ENCODE measurements around the gene CLCNKA.
"Not testable (repeated sequence)": the region's sequence is repeated elsewhere in the genome, so short reads cannot be mapped to it uniquely, and the experiment has no call there.

The CLCNKA gene

DNA sequence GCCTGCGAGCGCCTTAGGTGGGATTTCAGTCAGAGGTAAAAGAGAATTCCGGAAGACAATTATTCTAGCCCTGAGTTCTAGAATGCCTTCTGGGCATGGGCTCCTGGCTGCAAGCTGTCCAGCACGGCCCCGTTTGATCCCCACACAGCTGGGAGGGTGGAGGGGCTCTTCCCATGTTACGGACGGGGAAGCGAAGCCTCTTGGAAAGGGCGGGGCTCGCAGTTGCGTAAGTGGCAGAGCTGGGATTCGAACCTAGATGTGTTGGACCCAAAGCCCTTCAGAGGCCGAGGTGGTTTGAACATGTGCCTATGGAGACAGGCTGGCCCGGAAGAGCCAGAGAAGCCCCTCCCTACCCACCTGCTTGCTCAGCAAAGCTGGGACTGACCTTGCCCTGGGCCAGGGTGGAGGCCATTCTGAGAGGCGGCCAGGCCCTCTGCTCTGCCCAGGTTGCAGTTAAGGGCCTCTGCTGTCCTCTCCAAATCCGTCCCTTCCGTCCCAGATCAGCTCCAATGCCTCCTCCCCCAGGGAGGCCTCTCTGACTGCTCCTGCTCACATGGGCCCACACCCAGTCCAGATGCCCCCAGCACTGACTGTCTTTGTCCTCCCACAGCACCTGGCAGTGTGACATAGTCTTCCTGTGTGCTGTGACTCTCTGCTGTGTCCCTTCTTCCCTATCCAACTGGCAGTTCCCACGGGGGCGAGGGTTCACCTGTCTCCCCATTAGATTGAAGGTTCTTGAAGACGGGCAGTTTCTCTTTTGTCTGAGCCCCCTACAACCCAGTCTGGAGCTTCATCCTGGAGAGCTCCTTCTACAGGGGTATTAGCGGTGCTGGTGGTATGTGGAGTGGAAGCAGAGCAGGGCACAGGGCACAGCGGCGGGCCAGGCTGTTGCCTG is 2.8 kb upstream of the CLCNKA start:
- no peak for DNase-seq

DNA sequence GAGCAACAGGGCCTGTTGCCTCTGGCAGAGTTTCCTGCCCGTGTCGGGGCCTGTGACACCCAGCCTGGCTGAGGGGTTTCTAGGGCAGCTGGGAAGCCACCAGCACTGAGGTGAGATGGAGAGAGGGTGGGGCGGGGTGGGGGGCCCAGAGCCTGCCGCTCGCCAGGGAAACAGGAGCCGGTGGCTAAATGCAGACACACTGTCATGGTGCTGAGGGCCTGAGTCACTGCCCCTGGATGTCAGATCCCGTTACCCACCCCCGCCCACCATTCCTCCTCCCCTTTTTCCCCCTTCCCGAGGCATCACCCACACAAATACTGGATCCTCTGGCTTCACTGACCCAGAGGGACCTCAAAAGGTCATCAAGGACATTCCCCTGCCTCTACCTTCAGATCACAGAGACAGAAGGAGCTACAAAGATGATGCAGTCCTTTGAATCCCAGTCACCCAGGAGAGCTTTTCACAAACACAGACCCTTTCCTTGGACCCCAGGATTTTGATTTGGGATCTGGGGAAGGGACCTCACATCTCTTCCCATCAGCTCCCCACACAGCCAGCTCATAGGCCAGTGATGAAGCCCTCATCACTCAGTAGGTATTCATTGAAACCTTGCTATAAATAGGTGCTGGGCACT is 2.1 kb upstream of the CLCNKA start:
- peak; percentile 51 for DNase-seq

DNA sequence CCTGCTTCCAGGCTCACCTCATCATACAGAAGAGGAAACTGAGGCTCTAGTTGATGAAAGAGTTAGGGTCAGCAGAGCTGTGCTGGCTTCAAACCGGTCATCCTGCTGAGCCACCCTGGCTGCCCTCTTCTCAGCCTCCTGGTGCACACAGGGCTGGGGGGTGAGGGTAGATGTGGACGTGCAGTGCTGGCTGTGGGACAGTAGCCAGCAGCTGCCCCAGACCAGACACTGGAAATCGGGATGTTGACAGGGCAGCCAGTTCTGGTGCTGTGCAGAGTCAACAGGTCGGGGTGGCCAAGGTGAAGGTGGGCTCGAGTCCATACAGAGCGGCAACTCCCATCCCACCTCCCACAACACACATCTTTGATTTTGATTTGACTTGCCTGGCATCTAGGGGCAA is 1.5 kb upstream of the CLCNKA start:
- no peak for DNase-seq

DNA sequence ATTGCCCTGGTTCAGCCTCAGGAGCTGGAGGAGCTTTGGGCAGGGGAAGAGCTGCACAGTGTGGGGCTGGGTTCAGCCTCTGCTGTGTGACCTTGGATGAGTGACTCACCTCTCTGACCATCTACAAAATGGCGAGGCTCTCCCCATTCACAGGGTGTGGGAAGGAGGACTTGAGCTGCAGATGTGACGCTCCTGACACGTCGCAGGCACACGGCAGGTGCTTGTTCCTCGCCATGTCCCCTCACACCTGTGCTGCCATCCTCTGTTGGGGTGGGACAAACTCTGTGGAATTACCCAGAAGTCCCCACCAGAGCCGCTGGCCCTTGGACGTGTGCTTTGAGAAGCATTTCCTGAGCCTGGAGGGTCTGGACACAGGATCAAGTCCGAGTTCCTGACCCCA is 958 bp upstream of the CLCNKA start:
- DNase-seq: not testable (repeated sequence)

DNA sequence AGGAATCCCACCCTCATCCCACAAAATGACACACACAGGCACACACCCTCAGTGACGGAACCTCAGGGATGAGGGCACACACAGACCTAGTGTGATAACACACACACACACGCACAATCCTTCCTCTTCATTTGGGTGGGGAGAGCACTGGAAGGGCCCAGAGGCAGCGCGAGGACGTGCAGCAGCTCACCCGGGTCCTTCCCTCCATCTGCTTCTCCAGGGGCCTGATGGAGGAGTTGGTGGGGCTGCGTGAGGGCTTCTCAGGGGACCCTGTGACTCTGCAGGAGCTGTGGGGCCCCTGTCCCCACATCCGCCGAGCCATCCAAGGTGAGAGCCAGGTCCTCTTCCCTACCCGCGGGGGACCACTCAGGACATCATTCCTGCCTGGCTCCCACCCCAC is 557 bp downstream of the CLCNKA start:
- no peak for DNase-seq

DNA sequence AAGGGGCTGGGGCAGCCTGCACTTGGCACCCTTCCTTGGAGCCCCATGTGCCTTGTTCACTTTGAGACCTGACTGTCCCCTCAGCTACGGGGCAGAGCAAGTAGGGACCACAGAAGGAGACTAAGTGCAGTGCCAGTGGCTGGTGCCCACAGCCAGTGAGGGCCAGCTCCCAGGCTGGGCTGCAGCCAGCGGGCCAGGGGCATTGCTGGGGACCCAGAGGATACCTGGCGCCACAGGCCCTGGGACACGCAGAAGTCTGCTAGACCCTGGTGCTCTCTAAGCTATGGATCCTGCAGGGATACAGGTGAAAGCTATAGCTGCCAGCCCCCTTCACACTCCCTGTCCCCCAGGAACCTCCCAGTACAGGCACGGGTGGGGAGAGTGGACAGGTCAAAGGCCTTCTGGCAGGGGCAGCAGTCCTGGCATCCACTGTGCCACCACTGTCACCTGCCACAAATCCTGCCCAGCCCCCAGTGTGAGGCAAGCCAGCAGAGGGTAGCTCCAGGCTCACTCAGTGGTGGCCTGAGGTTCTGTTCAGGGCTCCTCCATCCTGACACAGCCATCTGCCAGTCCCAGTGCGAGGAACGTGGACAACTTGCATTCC is 1.3 kb downstream of the CLCNKA start:
- no peak for DNase-seq

DNA sequence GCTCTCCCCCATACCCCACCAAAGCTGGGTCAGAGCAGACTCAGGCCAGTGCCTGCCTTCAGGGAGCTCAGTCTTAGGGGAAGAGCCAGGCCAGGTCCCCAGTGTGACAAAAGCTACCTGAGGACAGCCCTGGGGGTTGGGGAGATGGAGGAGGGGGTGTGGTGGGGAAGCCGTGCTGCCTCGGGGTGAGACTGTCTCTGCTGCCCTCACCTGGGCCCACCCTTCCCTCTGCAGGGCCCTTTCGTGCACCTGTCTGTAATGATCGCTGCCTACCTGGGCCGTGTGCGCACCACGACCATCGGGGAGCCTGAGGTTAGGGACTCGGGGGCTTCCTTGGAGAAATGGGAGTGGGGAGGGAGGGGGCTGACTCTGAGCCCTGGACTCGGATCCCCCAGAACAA is 4.5 kb downstream of the CLCNKA start:
- DNase-seq: not testable (repeated sequence)

DNA sequence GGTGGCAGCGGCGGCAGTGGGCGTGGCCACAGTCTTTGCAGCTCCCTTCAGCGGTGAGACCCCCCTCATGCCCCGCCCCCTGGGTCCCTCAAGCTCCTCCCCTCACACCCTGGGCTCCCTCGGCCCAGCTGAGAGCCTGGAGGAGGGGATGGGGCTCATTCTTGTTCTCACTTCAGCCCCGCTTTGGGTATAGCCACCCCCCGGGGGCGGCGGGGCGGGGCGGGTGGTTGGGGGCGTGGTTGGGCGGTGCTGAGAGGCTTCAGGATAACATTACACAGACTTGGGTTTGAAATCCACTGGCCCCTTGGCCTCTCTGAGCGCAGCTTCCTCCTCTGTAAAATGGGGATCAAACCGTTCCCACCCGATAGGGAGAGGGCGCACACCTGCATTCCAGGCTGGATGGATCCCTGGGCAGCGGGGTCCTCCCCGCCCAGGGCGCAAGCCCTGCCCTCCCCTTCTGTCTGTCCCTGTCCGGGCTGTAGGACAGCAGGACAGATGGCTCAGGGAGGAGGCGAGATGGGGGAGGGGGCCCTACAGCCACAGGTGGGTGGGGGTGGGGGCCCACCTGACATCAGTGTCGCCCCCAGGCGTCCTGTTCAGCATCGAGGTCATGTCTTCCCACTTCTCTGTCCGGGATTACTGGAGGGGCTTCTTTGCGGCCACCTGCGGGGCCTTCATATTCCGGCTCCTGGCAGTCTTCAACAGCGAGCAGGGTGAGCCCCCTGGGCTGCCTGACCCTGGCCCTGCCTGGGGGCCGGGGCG is 5.1 kb downstream of the CLCNKA start:
- peak; percentile 27 for DNase-seq

DNA sequence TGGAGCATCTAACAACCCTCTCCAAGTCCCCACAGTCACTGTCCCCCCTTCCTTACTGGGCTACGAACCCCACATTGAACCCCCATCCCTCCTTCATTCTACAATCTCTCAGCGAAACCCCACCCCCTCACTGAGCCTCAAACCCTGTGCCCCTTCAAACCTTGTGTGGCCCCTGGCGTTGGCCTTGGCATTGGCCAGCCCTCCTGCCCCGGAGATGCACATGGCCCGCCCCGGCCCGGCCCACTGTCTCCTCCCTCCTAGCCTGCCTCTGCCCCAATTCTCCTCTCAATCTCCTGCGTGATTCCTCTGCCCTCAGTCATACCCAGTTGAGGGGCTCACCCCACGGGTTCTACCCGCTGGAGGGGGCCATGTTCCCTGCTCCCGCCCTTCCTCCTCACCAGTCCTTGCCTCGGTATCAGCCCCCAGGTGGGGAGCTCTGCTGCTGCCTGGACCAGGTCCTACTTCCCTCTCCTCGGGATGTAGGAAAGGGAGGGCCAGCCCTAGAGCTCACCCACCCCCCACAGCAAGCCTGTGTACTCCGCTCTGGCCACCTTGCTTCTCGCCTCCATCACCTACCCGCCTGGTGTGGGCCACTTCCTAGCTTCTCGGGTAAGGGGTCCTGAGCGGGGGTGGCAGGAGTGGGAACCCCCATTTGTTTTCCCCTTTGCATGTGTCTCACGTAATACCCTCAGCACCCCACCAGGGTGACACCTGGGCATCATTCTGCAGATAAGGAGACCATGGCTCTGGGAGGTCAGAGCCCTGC is 6.6 kb downstream of the CLCNKA start:
- DNase-seq: no peak

DNA sequence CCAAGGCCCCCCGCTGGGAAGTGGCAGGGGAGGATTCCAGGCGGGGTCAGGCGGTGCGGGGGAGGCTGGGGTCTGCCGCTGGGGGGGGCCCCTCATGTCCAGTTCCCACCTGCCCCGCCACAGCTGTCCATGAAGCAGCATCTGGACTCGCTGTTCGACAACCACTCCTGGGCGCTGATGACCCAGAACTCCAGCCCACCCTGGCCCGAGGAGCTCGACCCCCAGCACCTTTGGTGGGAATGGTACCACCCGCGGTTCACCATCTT is 7.1 kb downstream of the CLCNKA start:
- not testable (repeated sequence) for DNase-seq

DNA sequence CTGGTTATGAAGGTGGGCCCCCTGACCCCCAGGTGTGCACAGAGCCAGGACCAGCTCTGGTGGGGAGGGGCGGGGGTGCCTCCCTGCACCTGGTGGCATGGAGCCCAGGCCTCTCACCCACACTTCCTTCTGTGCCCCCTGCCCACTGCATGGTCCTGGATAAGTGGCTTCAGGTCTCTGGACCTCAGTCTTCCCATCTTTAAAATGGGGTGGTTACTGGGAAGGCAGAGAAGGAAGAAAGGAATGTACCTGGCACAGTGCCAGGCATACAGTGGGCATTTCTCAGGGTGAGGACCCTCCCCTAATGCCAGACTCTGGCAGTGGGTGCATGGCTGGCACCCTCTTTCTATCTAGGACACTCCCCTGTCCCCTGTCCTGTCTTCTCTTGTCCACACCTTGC is 7.5 kb downstream of the CLCNKA start:
- no peak for DNase-seq

DNA sequence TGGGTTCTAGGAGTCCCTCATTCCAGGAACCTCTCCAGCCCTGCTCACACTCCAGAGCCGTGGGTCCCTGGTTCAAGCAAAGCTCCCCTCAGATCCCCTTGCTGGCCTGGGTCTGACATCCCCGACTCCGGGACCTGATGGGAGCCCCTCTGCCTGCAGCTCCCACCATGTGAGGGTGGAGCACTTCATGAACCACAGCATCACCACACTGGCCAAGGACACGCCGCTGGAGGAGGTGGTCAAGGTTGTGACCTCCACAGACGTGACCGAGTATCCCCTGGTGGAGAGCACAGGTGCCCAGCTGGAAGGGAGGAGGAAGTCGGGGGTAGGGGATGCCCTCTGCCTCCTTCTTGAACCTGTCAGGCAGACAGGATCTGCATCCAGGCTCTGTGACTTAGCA is 9.7 kb downstream of the CLCNKA start:
- no peak for DNase-seq

DNA sequence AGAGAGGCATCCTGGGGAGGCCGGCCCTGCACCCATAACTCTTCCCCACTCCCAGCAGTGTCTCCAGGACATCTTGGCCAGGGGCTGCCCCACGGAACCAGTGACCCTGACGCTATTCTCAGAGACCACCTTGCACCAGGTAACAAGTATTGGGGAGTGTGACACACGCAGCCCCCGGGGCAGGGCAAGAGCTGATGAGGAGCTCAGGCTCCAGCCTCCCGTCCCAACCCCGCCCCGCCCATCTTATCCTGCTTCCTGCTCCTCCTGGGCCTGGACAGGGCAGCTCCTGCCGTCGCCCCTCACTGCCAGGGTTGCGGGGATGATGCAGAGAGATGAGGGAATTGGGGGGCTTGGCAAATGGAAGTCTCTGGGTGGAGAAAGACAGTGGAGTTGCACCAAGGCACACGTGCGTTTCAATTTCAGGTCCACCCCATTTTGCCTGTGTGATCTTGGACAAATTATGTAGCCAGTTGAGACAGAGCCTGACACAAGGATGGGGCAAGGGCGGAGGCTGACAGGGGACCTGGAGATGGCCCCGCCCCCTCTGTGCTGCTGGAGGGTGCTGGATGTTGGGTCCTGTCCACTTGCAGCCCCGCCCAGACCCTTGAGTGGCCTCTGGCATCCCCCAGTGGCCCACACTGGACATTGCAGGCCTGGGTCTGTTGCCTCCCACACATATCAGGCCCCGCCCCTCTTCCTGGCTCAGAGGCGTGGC is 10.7 kb downstream of the CLCNKA start:
- DNase-seq: peak; percentile 82

DNA sequence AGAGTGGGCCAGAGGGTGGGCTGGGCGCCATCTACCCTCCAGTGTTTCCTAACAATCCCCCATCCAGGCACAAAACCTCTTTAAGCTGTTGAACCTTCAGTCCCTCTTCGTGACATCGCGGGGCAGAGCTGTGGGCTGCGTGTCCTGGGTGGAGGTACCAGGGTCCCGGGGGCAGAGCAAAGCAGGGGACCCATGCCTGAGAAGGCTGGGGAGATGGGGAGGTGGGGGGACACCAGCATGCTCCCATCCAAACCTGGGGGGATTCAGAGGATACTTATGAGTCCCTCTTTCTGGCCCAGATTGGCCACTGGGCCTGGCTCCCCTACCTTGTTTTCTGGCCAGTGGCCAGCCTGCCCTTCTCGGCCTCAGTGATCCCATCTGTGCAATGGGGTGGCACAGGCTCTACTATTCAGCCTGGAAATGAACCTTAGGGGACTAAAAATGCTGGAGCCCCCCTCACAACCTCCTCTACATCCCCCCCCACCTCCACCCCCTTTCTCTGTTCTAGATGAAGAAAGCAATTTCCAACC is 11.3 kb downstream of the CLCNKA start:
- not testable (repeated sequence) for DNase-seq

DNA sequence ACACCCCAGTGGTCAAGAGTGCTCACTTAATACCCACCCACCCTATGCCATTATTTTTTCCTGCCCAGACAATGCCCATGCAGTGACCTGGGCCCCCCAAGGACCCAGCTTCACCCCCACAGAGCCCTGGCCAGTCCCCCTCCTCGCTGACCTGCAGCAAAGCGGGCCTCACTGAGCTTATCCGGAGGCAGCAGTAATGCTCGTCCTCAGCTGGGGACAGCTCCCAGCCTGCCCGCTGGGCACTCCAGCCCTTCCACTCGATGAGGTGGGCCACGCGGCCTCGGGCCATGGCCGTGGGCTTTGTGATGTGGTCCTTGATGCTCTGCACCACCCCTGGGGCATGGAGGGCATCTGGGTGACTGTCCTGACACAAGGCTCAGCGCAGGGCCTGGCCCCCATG is 14.6 kb downstream of the CLCNKA start:
- DNase-seq: not testable (repeated sequence)

DNA sequence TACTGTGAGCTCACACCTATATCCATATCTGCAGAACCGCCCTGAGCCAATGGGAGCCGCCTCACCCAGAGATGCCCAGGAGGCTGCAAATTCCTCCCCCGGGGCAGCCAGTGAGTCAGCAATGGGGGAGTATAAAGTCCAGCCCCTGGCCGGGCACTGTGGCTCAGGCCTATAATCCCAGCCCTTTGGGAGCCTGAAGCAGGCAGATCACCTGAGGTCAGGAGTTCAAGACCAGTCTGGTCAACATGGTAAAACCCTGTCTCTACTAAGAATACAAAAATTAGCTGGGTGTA is 16.7 kb downstream of the CLCNKA start:
- no peak for DNase-seq

DNA sequence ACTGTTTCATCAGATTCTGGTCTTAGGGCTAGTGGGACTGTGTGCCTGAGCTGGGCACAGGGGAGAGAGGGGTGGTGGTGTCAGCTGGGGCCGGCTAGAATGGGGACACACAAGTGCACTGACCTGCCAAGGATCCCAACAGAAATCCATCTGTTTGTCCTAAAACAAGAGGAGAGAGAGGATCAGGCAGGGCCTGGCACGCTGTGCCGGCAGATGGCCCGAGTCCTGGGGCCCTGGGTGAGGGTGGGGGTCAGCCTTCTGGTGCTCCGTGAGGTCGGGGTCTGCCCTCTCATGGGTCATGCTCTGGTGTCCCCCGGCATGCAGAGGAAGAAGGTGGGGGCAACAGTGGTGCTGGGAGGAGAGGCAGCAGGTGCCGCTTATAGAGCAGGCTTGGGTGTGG is 18.0 kb downstream of the CLCNKA start:
- DNase-seq: not testable (repeated sequence)

DNA sequence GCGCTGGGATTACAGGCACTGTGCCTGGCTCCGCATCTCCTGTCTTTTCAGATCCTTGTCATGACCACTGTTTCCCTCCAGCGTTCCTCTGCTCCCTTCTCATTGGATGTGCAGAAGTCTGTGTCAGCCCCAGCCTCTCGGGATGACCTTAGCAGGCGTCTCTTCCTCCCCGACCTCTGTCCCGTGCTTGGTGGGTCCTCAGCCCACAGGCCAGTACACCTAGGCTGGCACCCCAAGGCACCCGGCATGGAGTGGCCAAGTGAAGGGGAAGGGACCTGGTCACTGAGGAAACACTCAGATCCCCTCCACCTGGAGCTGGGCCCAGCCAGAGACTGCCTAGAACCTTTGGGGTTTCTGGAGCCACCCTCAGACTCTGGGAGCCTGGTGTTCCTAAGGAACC is 19.4 kb downstream of the CLCNKA start:
- DNase-seq: no peak

DNA sequence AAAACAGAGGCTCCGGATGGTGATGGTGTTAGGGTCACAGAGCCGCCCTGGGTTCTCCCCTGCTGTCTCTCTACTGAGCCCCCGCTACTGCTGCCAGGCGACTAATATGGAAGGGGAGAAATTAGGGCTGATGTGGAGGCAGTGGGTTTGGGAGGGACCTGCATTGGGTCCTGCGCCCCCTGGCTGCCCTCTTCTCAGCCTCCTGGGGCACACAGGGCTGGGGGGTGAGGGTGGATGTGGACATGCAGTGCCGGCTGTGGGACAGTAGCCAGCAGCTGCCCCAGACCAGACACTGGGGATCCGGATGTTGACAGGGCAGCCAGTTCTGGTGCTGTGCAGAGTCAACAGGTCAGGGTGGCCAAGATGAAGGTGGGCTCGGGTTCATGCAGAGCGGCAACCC is 20.3 kb downstream of the CLCNKA start:
- no peak for DNase-seq

DNA sequence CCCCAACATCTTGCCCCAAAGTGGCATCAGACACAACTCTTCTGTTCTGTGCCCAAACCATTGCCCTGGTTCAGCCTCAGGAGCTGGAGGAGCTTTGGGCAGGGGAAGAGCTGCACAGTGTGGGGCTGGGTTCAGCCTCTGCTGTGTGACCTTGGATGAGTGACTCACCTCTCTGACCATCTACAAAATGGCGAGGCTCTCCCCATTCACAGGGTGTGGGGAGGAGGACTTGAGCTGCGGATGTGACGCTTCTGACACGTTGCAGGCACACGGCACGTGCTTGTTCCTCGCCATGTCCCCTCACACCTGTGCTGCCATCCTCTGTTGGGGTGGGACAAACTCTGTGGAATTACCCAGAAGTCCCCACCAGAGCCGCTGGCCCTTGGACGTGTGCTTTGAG is 20.8 kb downstream of the CLCNKA start:
- not testable (repeated sequence) for DNase-seq

DNA sequence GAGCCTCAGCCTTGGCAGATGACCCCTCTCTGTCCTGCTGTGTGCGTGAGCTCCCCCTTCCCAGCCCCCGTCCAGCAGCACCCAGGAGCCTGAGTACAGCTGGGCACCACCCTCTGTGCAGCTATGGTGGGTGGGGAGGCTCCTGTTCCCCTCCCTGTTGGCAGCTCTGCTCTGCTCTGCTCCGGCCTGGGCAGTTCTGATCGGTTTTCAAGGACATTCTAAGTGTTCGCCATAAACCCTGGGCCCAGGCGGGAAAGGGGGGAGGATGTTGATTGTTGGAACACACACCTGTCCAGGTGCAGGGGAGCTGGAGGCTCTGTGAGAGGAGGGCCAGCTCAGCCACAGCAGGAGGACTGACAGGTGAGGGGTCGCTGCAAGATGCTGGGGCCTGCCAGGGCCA is 21.7 kb downstream of the CLCNKA start, which contains the start of gene CLCNKB:
TSS of gene CLCNKB (plus strand) at position 262 of the 400 bp plus-strand sequence. CDS start 711 bp downstream, outside the sequence.
- DNase-seq: no peak

DNA sequence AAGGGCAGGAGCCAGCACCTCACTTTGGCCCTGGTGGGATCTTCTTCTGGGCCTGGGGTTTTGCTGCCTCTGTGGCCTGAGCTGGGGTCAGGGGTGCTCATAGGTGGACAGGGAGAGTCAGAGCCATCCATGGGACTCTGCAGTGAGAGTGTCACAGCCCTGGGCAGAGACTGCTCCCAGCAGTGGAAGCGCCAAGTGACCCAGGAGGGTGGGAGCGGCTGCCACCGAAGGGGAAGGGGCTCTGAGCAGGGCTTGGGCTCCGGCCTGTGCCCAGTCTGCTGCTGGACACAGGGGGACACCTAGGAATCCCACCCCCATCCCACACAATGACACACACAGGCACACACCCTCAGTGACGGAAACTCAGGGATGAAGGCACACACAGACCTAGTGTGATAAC is 22.1 kb downstream of the CLCNKA start:
- DNase-seq: no peak

All from fibroblast of skin of right quadriceps (primary cell).